Breast epithelium (tissue), 3 donors: ENCODE data around the gene AGAP4.

Experiments used
- POLR2A ChIP-seq: fragments of 450-650 bp; IDR thresholded peaks from one replicate; pipeline ENCODE4 v1.6.1; 2016; ENCODE audit warnings: antibody characterized with exemption, mild to moderate bottlenecking, moderate library complexity
- POLR2AphosphoS5 ChIP-seq, 3 donors: sonication (generic); formaldehyde crosslinking; IDR thresholded peaks; one replicate each; pipeline ENCODE4 v1.6.1; 2017; ENCODE audit warnings: antibody characterized with exemption in 3 of 3
- TF ChIP-seq, protein P1 (sequence below), 3 donors: fragments of 450-650 bp; IDR thresholded peaks; one replicate each; pipeline ENCODE4 v1.5.1; 2016 to 2017; ENCODE audit warnings: antibody characterized with exemption in 3 of 3, mild to moderate bottlenecking in 3 of 3, moderate library complexity in 3 of 3

DNA sequence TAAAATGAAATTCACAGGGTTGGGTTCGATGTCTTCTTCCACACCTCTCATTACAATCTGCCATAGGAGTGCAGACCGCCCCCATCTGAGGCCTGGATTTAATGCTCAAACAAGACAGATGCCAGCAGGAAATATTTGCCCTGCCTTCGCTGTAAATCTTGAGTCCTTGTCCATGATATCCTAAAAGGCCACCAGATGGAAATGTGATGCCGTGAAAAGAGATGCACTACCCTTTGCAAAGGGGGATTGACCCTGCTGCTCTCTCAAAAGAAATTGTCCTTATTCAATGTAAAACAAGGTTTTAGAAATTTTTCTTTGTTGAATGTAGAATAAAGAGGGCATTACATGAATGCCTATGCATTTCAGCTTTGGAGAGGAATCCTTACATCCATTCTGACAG, 37.5 kb downstream of the AGAP4 start:
- TF ChIP-seq, protein P1, sequence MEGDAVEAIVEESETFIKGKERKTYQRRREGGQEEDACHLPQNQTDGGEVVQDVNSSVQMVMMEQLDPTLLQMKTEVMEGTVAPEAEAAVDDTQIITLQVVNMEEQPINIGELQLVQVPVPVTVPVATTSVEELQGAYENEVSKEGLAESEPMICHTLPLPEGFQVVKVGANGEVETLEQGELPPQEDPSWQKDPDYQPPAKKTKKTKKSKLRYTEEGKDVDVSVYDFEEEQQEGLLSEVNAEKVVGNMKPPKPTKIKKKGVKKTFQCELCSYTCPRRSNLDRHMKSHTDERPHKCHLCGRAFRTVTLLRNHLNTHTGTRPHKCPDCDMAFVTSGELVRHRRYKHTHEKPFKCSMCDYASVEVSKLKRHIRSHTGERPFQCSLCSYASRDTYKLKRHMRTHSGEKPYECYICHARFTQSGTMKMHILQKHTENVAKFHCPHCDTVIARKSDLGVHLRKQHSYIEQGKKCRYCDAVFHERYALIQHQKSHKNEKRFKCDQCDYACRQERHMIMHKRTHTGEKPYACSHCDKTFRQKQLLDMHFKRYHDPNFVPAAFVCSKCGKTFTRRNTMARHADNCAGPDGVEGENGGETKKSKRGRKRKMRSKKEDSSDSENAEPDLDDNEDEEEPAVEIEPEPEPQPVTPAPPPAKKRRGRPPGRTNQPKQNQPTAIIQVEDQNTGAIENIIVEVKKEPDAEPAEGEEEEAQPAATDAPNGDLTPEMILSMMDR (IDR thresholded peaks at IDR 0.05): no peak
- TF ChIP-seq POLR2A (no peak), POLR2AphosphoS5 (IDR thresholded peaks at IDR 0.05) (no peak)
